Measurements from ENCODE around the gene SLC38A10.

Gene SLC38A10

GRCh38 chr17:81331527-81332043, 36.5 kb upstream of the SLC38A10 start:
- no peak for DNase-seq (ENCODE audit: low read depth in 3 of 3)

DNA sequence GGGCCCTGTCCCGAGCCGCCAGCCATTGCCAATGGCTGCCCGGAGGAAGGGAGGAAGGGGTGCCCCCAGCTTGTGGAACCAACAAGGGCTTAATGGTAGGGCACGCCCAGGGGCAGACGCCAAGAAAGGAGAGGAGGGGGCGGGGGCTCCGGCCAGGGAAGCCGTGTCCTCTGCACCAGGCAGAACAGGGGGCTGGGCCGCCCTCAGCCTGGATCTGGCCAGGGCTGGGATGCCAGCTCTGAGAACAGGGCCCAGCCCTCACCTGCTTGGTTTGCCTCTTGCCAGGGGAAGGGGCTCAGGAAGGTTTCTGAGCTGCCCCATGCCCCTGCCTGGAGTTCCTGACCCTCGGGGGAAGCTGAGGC, 35.8 kb upstream of the SLC38A10 start:
- no peak for DNase-seq (ENCODE audit: low read depth in 3 of 3)

- DNase-seq (ENCODE audit: low read depth in 3 of 3) = no peak
Observed at GRCh38 chr17:81329927-81330883, 35.1 kb upstream of the SLC38A10 start.

GRCh38 chr17:81328978-81329926, 34.1 kb upstream of the SLC38A10 start:
- no peak for DNase-seq (ENCODE audit: low read depth in 3 of 3)

- no peak for DNase-seq (ENCODE audit: low read depth in 3 of 3)
Observed at GRCh38 chr17:81328489-81328888, 33.4 kb upstream of the SLC38A10 start.

- DNase-seq (ENCODE audit: low read depth in 3 of 3) = no peak
Observed at GRCh38 chr17:81325714-81326358, 30.7 kb upstream of the SLC38A10 start.

DNA sequence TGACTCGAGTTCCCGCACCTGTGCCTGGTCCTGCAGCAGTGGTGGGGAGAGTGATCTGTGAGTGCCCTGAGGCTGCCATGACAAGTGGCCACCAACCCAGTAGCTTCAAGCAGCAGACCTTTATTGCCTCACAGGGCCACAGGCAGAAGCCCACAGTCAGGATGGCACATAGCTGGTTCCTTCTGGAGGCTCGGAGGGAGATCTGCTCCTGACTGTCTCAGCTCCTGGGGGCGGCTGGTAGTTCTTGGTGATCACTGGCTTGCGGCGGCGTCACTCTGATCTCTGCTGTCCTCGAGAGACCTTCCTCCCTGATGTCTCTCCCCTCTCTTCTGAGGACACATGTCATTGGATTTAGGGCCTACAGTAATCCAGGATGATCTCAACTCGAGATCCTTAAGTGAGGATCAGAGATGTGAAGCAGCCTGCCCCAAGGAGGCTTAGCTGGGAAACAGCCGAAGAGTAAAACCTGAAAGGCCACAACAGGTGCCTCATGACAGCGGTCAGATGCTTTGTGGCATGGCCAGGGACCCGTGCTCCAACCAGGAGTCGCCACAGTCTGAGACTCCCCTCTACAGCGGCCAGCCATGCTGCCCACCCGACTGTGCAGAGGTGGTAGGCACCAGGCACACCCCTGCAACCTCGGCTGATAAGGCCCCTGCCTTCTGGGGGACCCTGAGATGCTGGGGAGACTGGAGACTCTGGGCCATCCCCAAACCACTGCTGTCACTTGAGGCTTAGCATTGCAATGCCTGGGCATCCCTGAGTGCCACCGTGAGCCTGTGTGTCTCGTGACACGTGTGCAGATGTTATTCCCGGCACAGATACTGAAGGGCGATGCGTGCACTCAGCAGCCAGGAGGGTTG, 30.0 kb upstream of the SLC38A10 start:
- no peak for DNase-seq (ENCODE audit: low read depth in 3 of 3)

GRCh38 chr17:81324177-81324850, 29.2 kb upstream of the SLC38A10 start:
- DNase-seq (ENCODE audit: low read depth in 3 of 3) = no peak

GRCh38 chr17:81323411-81323868, 28.3 kb upstream of the SLC38A10 start:
- no peak for DNase-seq (ENCODE audit: low read depth in 3 of 3)

GRCh38 chr17:81323083-81323369, 27.9 kb upstream of the SLC38A10 start:
- no peak for DNase-seq (ENCODE audit: low read depth in 3 of 3)

- peak in 2 of 3 experiments; percentile 20 to 48 for DNase-seq (ENCODE audit: low read depth in 3 of 3)
Observed at GRCh38 chr17:81322271-81323082, 27.4 kb upstream of the SLC38A10 start.

DNA sequence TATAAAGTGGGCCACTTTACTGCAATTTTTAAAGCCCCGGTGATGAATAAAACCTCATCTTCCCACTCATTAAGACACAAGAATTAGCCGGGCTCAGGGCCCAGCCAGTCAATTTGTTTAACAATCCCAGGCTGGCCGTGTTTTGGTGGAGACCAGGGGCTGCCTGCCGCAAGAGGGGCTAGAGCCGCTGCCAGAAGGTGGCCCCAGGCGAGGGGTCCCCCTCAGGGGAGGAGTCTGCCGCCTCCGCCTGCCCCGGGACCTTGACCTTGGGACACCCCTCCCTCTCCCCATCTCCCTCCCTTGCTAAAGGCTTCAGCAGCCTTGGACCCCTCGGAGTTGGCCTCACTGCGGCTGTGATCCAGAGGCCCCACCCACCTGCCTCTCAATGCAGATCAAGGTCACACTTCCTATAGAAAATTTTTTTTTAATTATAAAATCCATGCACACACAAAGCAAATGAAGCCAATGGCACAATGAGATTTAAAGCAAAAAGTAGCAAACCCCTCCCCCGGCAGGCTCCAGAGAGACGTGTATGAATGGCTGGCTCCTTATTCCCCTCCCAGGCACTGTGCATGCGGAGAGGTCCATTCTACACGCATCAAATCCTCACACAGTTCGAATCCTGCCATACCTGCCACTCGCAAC, 23.0 kb upstream of the SLC38A10 start:
- DNase-seq (ENCODE audit: low read depth in 3 of 3) = no peak

GRCh38 chr17:81317530-81317821, 22.4 kb upstream of the SLC38A10 start:
- no peak for DNase-seq (ENCODE audit: low read depth in 3 of 3)

DNA sequence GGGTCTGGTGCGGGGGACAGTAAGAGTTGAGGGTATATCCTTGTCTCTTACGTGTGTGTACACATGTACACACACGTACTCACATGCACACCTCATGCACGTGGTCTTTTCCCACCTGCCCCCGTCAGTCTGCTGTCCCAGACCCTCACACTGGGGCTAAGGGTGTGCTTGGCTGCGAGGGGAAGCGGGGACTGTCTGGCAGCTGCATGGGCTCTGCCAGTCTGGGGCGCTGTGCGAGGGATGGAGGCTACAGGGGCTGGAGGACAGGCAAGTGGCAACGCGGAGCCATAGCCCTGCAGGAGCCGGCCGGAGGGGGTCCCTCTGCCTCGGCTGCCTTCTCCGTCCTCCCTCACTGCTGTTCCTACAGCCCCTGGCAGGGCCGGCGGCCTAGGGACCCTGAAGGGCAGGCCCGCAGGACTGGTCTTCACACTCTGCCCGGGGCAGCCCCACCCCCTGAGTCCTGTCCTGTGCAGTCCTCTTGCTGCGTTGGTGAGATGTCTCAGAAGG, 20.8 kb upstream of the SLC38A10 start:
- no peak for DNase-seq (ENCODE audit: low read depth in 3 of 3)

GRCh38 chr17:81315129-81315884, 20.2 kb upstream of the SLC38A10 start:
- no peak for DNase-seq (ENCODE audit: low read depth in 3 of 3)

DNA sequence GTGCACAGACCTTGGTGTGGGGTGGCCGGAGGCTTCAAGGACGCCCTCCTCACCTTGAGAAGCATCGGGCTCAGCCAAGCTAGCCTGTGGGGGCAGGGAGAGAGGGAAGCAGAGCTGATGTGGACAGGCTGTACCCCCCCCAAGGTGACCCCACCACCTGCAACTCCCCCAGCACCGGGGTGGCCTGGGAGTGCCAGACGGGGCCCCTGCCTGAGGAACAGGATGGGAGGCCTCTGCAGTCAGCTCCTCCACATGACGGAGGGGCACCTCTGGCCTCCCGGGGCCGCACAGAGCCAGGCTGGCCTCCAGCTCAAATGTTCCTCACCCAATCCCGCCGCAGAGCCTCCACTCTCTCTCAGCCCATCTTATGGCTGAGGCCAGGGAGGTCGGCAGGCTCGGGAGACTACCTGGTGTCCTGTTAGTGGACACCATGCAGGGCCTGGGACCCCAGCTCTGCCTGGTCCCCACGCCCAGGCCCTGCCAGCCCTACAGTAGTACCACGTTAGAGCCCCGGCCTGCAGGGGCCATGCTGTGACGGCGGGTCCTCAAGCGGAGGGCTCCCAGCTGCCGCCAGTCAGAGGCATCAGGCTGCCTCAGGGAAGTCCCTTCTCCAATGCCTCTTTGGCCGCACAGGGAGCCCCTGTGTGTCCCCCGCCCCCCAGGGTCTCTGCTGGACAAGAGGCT, 19.4 kb upstream of the SLC38A10 start:
- no peak for DNase-seq (ENCODE audit: low read depth in 3 of 3)

- DNase-seq (ENCODE audit: low read depth in 3 of 3) = no peak
Observed at GRCh38 chr17:81313776-81314397, 18.8 kb upstream of the SLC38A10 start.

Data from stimulated activated CD4-positive, alpha-beta T cell treated with anti-CD3 and anti-CD28 coated beads, TNF-alpha, amount 100 ng/mL, for 24 hours (primary cell).